H1 (cell line): ENCODE measurements around the gene RPL28. TPM values are rescaled to one million over a fixed set of nuclear protein-coding genes. Genes with fewer than 3 reads are reported as not detected.
A peak's percentile ranks its signal among the peaks of the same experiment; 100 is the strongest.

ENCODE experiments used
- CTCF ChIA-PET: fragments of 300-600 bp; sonication (Branson Sonifier 250); formaldehyde crosslinking; loops from one replicate; lab custom pipeline; 2021; ENCODE audit not compliant: partially characterized antibody; lab: Charles Lee
- POLR2A ChIA-PET: fragments of 300-600 bp; sonication (Branson Sonifier 250); formaldehyde crosslinking; loops from one replicate; lab custom pipeline; 2021; ENCODE audit warnings: inconsistent platforms; ENCODE audit not compliant: partially characterized antibody; lab: Charles Lee
- DNase-seq, 2 experiments: peaks; one replicate each; pipeline versions ENCODE4 v3.0.0 to v3.0.0-alpha.2; 2010 to 2022; ENCODE audit warnings: low spot score in 2 of 2, low read depth in 1 of 2, mixed read lengths in 1 of 2
- FAIRE-seq: peaks from 2 replicates; lab custom pipeline; 2011; peaks lifted over from hg19 to GRCh38; lab: Jason Lieb, UNC
- H2AFZ ChIP-seq: 2 replicates; pipeline ENCODE4 v1.8.1; 2012; ENCODE audit warnings: low read length, inconsistent platforms
- H2AK5ac ChIP-seq: 2 replicates; pipeline ENCODE4 v1.6.1; 2013; ENCODE audit warnings: low read depth, low read length
- H2BK120ac ChIP-seq: replicated peaks from 2 replicates; pipeline ENCODE3; 2013; ENCODE audit warnings: low read depth, low read length, inconsistent platforms
- H2BK12ac ChIP-seq: 2 replicates; pipeline ENCODE4 v1.6.1; 2013; ENCODE audit warnings: low read depth, low read length
- H2BK15ac ChIP-seq: 2 replicates; pipeline ENCODE4 v1.6.1; 2013; ENCODE audit warnings: low read length
- H2BK20ac ChIP-seq: 2 replicates; pipeline ENCODE4 v1.6.1; 2013; ENCODE audit warnings: low read length
- H2BK5ac ChIP-seq: 2 replicates; pipeline ENCODE4 v1.6.1; 2013; ENCODE audit warnings: low read depth, low read length
- H3K14ac ChIP-seq: 2 replicates; pipeline ENCODE4 v1.6.1; 2013; ENCODE audit warnings: inconsistent platforms; ENCODE audit not compliant: insufficient read length
- H3K18ac ChIP-seq: 2 replicates; pipeline ENCODE4 v1.6.1; 2013; ENCODE audit warnings: low read length; ENCODE audit errors: extremely low read depth
- H3K23ac ChIP-seq: 2 replicates; pipeline ENCODE4 v1.6.1; 2013; ENCODE audit warnings: inconsistent platforms; ENCODE audit not compliant: insufficient read length
- H3K23me2 ChIP-seq: 2 replicates; pipeline ENCODE4 v1.6.1; 2013; ENCODE audit warnings: low read depth, low read length
- H3K27ac ChIP-seq: 2 replicates; pipeline ENCODE4 v1.6.1; 2011; ENCODE audit warnings: low read depth, low read length, inconsistent platforms
- H3K27me3 ChIP-seq, 4 experiments: replicated peaks in 1 of 4; 1 replicate in 1 of 4; 2 replicates in 3 of 4; pipeline versions ENCODE4 v1.6.1 to v1.8.1; 2011 to 2013; ENCODE audit warnings: low read length in 3 of 4, mild to moderate bottlenecking in 3 of 4, inconsistent platforms in 2 of 4, mixed read lengths in 2 of 4, moderate library complexity in 1 of 4; ENCODE audit not compliant: control insufficient read depth in 3 of 4, insufficient read depth in 3 of 4; ENCODE audit errors: extremely low read depth in 1 of 4
- H3K36me3 ChIP-seq, 4 experiments: 2 replicates each; pipeline versions ENCODE4 v1.6.1 to v1.8.1; 2011 to 2013; ENCODE audit warnings: mild to moderate bottlenecking in 4 of 4, low read length in 3 of 4, moderate library complexity in 2 of 4, control low read depth in 1 of 4, inconsistent platforms in 1 of 4; ENCODE audit not compliant: insufficient read depth in 4 of 4, control insufficient read depth in 2 of 4
- H3K4ac ChIP-seq: replicated peaks from 2 replicates; pipeline ENCODE3; 2013; ENCODE audit warnings: low read length, low read depth, mixed read lengths, inconsistent platforms; ENCODE audit not compliant: insufficient read length
- H3K4me1 ChIP-seq, 4 experiments: replicated peaks in 1 of 4; 1 replicate in 1 of 4; 2 replicates in 3 of 4; pipeline versions ENCODE4 v1.6.1 to v1.8.1; 2011 to 2013; ENCODE audit warnings: low read length in 3 of 4, inconsistent platforms in 2 of 4, mixed read lengths in 1 of 4; ENCODE audit not compliant: insufficient read depth in 4 of 4, control insufficient read depth in 3 of 4
- H3K4me2 ChIP-seq, 2 experiments: 2 replicates each; pipeline versions ENCODE4 v1.6.1 to v1.8.1; 2011 to 2013; ENCODE audit warnings: low read depth in 2 of 2, low read length in 2 of 2, control low read depth in 1 of 2, inconsistent platforms in 1 of 2, mild to moderate bottlenecking in 1 of 2; ENCODE audit not compliant: insufficient read depth in 1 of 2
- H3K4me3 ChIP-seq, 4 experiments: fragments of 200-600, 300-600 bp in 1 of 4; sonication (generic), shearing (Covaris generic), sonication (Bioruptor Twin) in 1 of 4; 2 replicates each; pipeline versions ENCODE4 v1.5.1 to v1.8.1; 2011 to 2016; ENCODE audit warnings: low read length in 4 of 4, low read depth in 3 of 4, control low read depth in 2 of 4, inconsistent platforms in 2 of 4, mild to moderate bottlenecking in 2 of 4, mixed read lengths in 1 of 4, moderate library complexity in 1 of 4; ENCODE audit not compliant: insufficient read depth in 2 of 4; ENCODE audit errors: extremely low read depth in 1 of 4
- H3K56ac ChIP-seq: replicated peaks from 2 replicates; pipeline ENCODE3; 2013; ENCODE audit warnings: low read depth, mild to moderate bottlenecking, mixed read lengths, low read length, inconsistent platforms; ENCODE audit not compliant: insufficient read length
- H3K79me1 ChIP-seq: 2 replicates; pipeline ENCODE4 v1.6.1; 2013; ENCODE audit warnings: low read depth, low read length, control low read depth
- H3K79me2 ChIP-seq, 2 experiments: 2 replicates each; pipeline versions ENCODE4 v1.6.1 to v1.8.1; 2012 to 2013; ENCODE audit warnings: low read length in 2 of 2, mild to moderate bottlenecking in 2 of 2, inconsistent platforms in 1 of 2; ENCODE audit not compliant: insufficient read depth in 2 of 2, control insufficient read depth in 1 of 2
- H3K9ac ChIP-seq, 4 experiments: replicated peaks in 1 of 4; 1 replicate in 1 of 4; 2 replicates in 3 of 4; pipeline versions ENCODE4 v1.6.1 to v1.8.1; 2011 to 2013; ENCODE audit warnings: low read depth in 3 of 4, low read length in 3 of 4, control low read depth in 2 of 4, mild to moderate bottlenecking in 2 of 4, moderate library complexity in 2 of 4, inconsistent platforms in 1 of 4; ENCODE audit errors: extremely low read depth in 1 of 4
- H3K9me3 ChIP-seq, 2 experiments: 2 replicates each; pipeline versions ENCODE4 v1.6.1 to v1.8.1; 2012 to 2013; ENCODE audit warnings: mild to moderate bottlenecking in 2 of 2, moderate library complexity in 2 of 2, control low read depth in 1 of 2, inconsistent platforms in 1 of 2, low read depth in 1 of 2, low read length in 1 of 2, mixed read lengths in 1 of 2; ENCODE audit not compliant: insufficient read depth in 2 of 2
- H4K20me1 ChIP-seq, 2 experiments: replicated peaks in 1 of 2; 2 replicates each; pipeline versions ENCODE3 to v1.8.1; 2011 to 2013; ENCODE audit warnings: inconsistent platforms in 2 of 2, low read length in 2 of 2, mild to moderate bottlenecking in 1 of 2; ENCODE audit not compliant: insufficient read depth in 2 of 2, control insufficient read depth in 1 of 2
- H4K5ac ChIP-seq: 2 replicates; pipeline ENCODE4 v1.6.1; 2013; ENCODE audit warnings: low read length, low read depth, mixed read lengths, inconsistent platforms; ENCODE audit not compliant: insufficient read length
- H4K8ac ChIP-seq: 2 replicates; pipeline ENCODE4 v1.8.0; 2013; ENCODE audit warnings: mild to moderate bottlenecking, moderate library complexity, low read length, inconsistent platforms; ENCODE audit not compliant: insufficient read depth; ENCODE audit errors: extremely low read depth
- H4K91ac ChIP-seq: replicated peaks from 2 replicates; pipeline ENCODE3; 2013; ENCODE audit warnings: low read length, mixed read lengths, inconsistent platforms; ENCODE audit not compliant: insufficient read length
- KDM4A ChIP-seq: IDR thresholded peaks from one replicate; pipeline ENCODE4 v1.7.1; 2012; ENCODE audit warnings: low read depth, mild to moderate bottlenecking, moderate library complexity, low read length, inconsistent platforms; ENCODE audit not compliant: severe bottlenecking
- NANOG ChIP-seq: IDR thresholded peaks from 2 replicates; pipeline ENCODE4 v1.6.1; 2011; ENCODE audit warnings: low read length, low read depth, mild to moderate bottlenecking, inconsistent platforms; ENCODE audit not compliant: insufficient read depth, poor library complexity, severe bottlenecking
- POLR2AphosphoS5 ChIP-seq: IDR thresholded peaks from 2 replicates; pipeline ENCODE4 v1.6.1; 2011; ENCODE audit warnings: low read depth, low read length
- TAF1 ChIP-seq: IDR thresholded peaks from 2 replicates; pipeline ENCODE4 v1.6.1; 2011; ENCODE audit warnings: mild to moderate bottlenecking, low read depth, low read length
- WGBS, 2 experiments: shearing (Covaris generic) in 1 of 2; methylation state at CpG; one replicate each; pipeline versions ENCODE4 v1.1.6 to v1.1.7; 2013 to 2015; ENCODE audit warnings: low lambda C conversion rate in 2 of 2, mixed read lengths in 2 of 2, inconsistent platforms in 1 of 2, low coverage in 1 of 2, missing lambda C conversion rate in 1 of 2; ENCODE audit not compliant: insufficient replicate concordance in 2 of 2, insufficient coverage in 1 of 2, insufficient read length in 1 of 2; ENCODE audit errors: extremely low coverage in 1 of 2, missing lambda C conversion rate in 1 of 2; 5-methylcytosine and 5-hydroxymethylcytosine counted together
- polyA plus RNA-seq, 7 experiments: library from polyadenylated mRNA; depleted of rRNA in 3 of 7; stranded (reverse) in 5 of 7; unstranded in 2 of 7; fragments of >200 nt in 5 of 7; fragments of 200-250 nt in 2 of 7; gene quantifications; 1 replicate in 5 of 7; 2 replicates in 1 of 7; 4 replicates in 1 of 7; pipeline versions ENCODE4 v1.2.1 to v1.2.3, GENCODE V29; 2011 to 2013; ENCODE audit warnings: missing spikeins in 2 of 7, mixed read lengths in 2 of 7
- total RNA-seq: library from RNA; stranded (reverse); fragmentation: NEBNext Ultra II Directional; extraction: Animal tissue kit (Norgen Biotek cat#: 25700); gene quantifications from 2 replicates; pipeline ENCODE4 v1.2.1, GENCODE V29; 2021
- TF ChIP-seq, protein P1 (sequence below): IDR thresholded peaks from 2 replicates; pipeline ENCODE4 v1.6.1; 2012; ENCODE audit warnings: inconsistent platforms
- TF ChIP-seq, protein P2 (sequence below): IDR thresholded peaks from 2 replicates; pipeline ENCODE4 v1.6.1; 2011; ENCODE audit warnings: low read length, improper control_type of control experiment
- TF ChIP-seq, protein P3 (sequence below): IDR thresholded peaks from 2 replicates; pipeline ENCODE4 v1.6.1; 2012; ENCODE audit warnings: low read length, inconsistent platforms

RPL28 gene
- total and polyA plus RNA-seq, 2 of the 8 experiments (the other 6 are each of a cell fraction or from before 2014, with no cell fraction given) = 2,123 to 8,402 TPM

DNA sequence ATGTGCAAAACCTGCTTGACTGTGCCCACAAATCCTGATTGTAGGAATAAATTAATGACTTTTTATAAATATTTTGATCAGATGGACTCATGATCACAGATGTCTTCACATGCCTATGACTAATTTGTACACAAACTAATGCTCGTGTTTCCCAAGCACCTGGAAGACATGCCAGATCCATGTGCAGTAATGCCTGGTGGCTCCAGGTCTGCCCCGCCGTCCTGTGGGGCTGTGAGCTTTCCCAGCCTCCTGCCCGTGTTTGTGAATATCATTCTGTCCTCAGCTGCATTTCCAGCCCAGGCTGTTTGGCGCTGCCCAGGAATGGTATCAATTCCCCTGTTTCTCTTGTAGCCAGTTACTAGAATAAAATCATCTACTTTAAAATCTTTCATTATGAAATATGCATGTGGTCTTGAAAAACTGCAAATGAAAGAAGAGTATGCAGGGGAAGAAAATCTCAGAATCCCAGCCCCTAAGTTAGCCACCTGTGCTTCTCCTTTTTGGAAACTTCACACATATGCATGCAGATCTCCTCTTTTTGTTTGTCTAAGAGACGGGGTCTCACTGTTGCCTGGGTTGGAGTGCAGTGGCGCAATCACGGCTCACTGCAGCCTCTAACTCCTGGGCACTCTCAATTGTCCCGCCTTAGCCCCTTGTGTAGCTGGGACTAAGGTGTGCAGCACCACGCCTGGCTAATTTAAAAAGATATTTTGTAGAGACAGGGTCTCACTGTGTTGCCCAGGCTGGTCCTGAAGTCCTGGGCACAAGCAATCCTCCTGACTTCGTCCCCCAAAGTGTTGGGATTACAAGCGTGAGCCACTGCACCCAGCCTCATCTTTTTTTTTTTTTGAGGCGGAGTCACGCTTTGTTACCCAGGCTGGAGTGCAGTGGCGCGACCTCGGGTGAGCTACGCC, 6.2 kb downstream of the RPL28 start:
- Histone ChIP-seq H3K4ac (no peak overlapping the region), H3K23ac (no peak overlapping the region), H3K27me3 (no peaks in the 10 kb centered on the region), H3K79me2 (peaks cover 6 to 15% of the 10 kb centered on the region in 2 experiments; a peak in 3 of 4 replicates), H2BK12ac (no peak overlapping the region), H3K36me3 (peaks cover 22 to 31% (median 24%) of the 10 kb centered on the region in 4 experiments), H4K5ac (no peak overlapping the region), H4K91ac (no peak overlapping the region), H3K27ac (no peak overlapping the region), H3K56ac (no peak overlapping the region), H2BK5ac (no peak overlapping the region), H3K14ac (no peak overlapping the region), H3K9ac (no peak overlapping the region), H3K18ac (no peak overlapping the region), H2AK5ac (no peak overlapping the region), H3K4me3 (peak overlapping the region in 1 of 4 experiments; percentile 14; a peak in 2 of 8 replicates), H4K20me1 (peaks cover 21 to 35% of the 10 kb centered on the region in 2 experiments), H2BK120ac (no peak overlapping the region), H3K79me1 (peaks cover 26% of the 10 kb centered on the region), H2BK15ac (no peak overlapping the region), H3K4me2 (peak overlapping the region; percentile 3 to 38; a peak in 3 of 4 replicates), H2BK20ac (no peak overlapping the region), H3K23me2 (peaks cover 7% of the 10 kb centered on the region; the same call in 1 of the 2 replicates), H3K9me3 (no peaks in the 10 kb centered on the region), H2AFZ (no peak overlapping the region), H3K4me1 (peaks cover 0 to 44% (median 34%) of the 10 kb centered on the region in 4 experiments; a peak in 6 of 7 replicates), H4K8ac (no peak overlapping the region)
- DNase-seq (no peak), FAIRE-seq (no peak)
- POLR2A ChIA-PET = interaction anchor here (0.5 to 26.7 kb wide), 20 partner anchors 8 to 1506 kb away, joined by 3 to 874 read pairs (median 4); partner anchors contain the start of genes GARIN5B, HSPBP1, IL11 and KMT5C
- 65% methylated on average over 16 of the region's 18 CpGs; no CpG with 5 or more reads in 1 of the 2 experiments for WGBS, 2 experiments
- CTCF ChIA-PET = interaction anchor here (0.9 to 6.1 kb wide), 4 partner anchors 10 to 112 kb away, joined by 3 to 39 read pairs (median 4); no protein-coding TSS in a partner anchor
- no peak for TF ChIP-seq POLR2AphosphoS5
- TF ChIP-seq KDM4A = no peak
- TF ChIP-seq, protein P1, sequence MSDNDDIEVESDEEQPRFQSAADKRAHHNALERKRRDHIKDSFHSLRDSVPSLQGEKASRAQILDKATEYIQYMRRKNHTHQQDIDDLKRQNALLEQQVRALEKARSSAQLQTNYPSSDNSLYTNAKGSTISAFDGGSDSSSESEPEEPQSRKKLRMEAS = no peak
- TF ChIP-seq NANOG = no peak
- TF ChIP-seq, protein P2, sequence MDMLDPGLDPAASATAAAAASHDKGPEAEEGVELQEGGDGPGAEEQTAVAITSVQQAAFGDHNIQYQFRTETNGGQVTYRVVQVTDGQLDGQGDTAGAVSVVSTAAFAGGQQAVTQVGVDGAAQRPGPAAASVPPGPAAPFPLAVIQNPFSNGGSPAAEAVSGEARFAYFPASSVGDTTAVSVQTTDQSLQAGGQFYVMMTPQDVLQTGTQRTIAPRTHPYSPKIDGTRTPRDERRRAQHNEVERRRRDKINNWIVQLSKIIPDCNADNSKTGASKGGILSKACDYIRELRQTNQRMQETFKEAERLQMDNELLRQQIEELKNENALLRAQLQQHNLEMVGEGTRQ = no peak
- TF ChIP-seq TAF1 = no peak
- TF ChIP-seq, protein P3, sequence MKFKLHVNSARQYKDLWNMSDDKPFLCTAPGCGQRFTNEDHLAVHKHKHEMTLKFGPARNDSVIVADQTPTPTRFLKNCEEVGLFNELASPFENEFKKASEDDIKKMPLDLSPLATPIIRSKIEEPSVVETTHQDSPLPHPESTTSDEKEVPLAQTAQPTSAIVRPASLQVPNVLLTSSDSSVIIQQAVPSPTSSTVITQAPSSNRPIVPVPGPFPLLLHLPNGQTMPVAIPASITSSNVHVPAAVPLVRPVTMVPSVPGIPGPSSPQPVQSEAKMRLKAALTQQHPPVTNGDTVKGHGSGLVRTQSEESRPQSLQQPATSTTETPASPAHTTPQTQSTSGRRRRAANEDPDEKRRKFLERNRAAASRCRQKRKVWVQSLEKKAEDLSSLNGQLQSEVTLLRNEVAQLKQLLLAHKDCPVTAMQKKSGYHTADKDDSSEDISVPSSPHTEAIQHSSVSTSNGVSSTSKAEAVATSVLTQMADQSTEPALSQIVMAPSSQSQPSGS = no peak
